ENCODE measurements around the gene RAB23. TPM values are rescaled to one million over a fixed set of nuclear protein-coding genes. Genes with fewer than 3 reads are reported as not detected.

Gene RAB23
- polyA plus RNA-seq, 1 donor from 2014 or later = 11.7 TPM

- H3K4me2 ChIP-seq (ENCODE audit: low read length) = peak overlapping the region; percentile 86
Observed at GRCh38 chr6:57221191-57221935, 744 bp downstream of the RAB23 start.

GRCh38 chr6:57220083-57220703 lies 1.9 kb downstream of the RAB23 start:
- Histone ChIP-seq H2AFZ (ENCODE audit: low read depth, low read length) (no peak overlapping the region), H3F3A (ENCODE audit: insufficient read depth, low read length, poor library complexity, severe bottlenecking) (no peaks in the 10 kb centered on the region), H4K20me1 (ENCODE audit: insufficient read depth) (no peaks in the 10 kb centered on the region), H3K27ac (ENCODE audit: low read length) (no peak overlapping the region), H3K9ac (ENCODE audit: low read length) (no peak overlapping the region), H3K9me3 (ENCODE audit: low read length) (no peaks in the 10 kb centered on the region), H3K79me2 (replicated peaks; ENCODE audit: insufficient read depth, low read length) (peaks cover 45% of the 10 kb centered on the region), H3K9me2 (ENCODE audit: insufficient read depth, low read length) (no peaks in the 10 kb centered on the region), H3K36me3 (ENCODE audit: insufficient read depth, low read length) (no peaks in the 10 kb centered on the region), H3K27me3 (ENCODE audit: insufficient read depth, low read depth, low read length) (no peaks in the 10 kb centered on the region), H3K4me3 (ENCODE audit: low read length) (peak overlapping the region; percentile 2), H3K4me2 (ENCODE audit: low read length) (no peak overlapping the region)
- TF ChIP-seq CTCF (IDR thresholded peaks at IDR 0.05; ENCODE audit: poor library complexity, severe bottlenecking) (no peak), TAF1 (IDR thresholded peaks at IDR 0.05; ENCODE audit: low read depth) (no peak), POLR2AphosphoS5 (IDR thresholded peaks at IDR 0.05) (no peak), EZH2 (IDR thresholded peaks at IDR 0.05; ENCODE audit: borderline replicate concordance, insufficient read depth, low read length, poor library complexity, severe bottlenecking) (no peak), MXI1 (conservative IDR thresholded peaks at IDR 0.05; ENCODE audit: poor library complexity, severe bottlenecking) (no peak), RAD21 (conservative IDR thresholded peaks at IDR 0.05) (no peak), EP300 (conservative IDR thresholded peaks at IDR 0.05; ENCODE audit: poor library complexity, severe bottlenecking) (no peak), SMC3 (conservative IDR thresholded peaks at IDR 0.05; ENCODE audit: poor library complexity) (no peak)
- TF ChIP-seq, protein P1, sequence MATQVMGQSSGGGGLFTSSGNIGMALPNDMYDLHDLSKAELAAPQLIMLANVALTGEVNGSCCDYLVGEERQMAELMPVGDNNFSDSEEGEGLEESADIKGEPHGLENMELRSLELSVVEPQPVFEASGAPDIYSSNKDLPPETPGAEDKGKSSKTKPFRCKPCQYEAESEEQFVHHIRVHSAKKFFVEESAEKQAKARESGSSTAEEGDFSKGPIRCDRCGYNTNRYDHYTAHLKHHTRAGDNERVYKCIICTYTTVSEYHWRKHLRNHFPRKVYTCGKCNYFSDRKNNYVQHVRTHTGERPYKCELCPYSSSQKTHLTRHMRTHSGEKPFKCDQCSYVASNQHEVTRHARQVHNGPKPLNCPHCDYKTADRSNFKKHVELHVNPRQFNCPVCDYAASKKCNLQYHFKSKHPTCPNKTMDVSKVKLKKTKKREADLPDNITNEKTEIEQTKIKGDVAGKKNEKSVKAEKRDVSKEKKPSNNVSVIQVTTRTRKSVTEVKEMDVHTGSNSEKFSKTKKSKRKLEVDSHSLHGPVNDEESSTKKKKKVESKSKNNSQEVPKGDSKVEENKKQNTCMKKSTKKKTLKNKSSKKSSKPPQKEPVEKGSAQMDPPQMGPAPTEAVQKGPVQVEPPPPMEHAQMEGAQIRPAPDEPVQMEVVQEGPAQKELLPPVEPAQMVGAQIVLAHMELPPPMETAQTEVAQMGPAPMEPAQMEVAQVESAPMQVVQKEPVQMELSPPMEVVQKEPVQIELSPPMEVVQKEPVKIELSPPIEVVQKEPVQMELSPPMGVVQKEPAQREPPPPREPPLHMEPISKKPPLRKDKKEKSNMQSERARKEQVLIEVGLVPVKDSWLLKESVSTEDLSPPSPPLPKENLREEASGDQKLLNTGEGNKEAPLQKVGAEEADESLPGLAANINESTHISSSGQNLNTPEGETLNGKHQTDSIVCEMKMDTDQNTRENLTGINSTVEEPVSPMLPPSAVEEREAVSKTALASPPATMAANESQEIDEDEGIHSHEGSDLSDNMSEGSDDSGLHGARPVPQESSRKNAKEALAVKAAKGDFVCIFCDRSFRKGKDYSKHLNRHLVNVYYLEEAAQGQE (IDR thresholded peaks at IDR 0.05; ENCODE audit: borderline replicate concordance) = no peak

More at GRCh38 chr6:57221191-57221935, 744 bp downstream of the RAB23 start:
- Histone ChIP-seq H3K9me2 (ENCODE audit: insufficient read depth, low read length) (no peaks in the 10 kb centered on the region), H2AFZ (ENCODE audit: low read depth, low read length) (peak overlapping the region; percentile 71), H3K9me3 (ENCODE audit: low read length) (no peaks in the 10 kb centered on the region), H4K20me1 (ENCODE audit: insufficient read depth) (no peaks in the 10 kb centered on the region), H3F3A (ENCODE audit: insufficient read depth, low read length, poor library complexity, severe bottlenecking) (no peaks in the 10 kb centered on the region), H3K36me3 (ENCODE audit: insufficient read depth, low read length) (no peaks in the 10 kb centered on the region), H3K9ac (ENCODE audit: low read length) (peak overlapping the region; percentile 67), H3K79me2 (replicated peaks; ENCODE audit: insufficient read depth, low read length) (peaks cover 39% of the 10 kb centered on the region), H3K27me3 (ENCODE audit: insufficient read depth, low read depth, low read length) (no peaks in the 10 kb centered on the region), H3K27ac (ENCODE audit: low read length) (peak overlapping the region; percentile 40), H3K4me3 (ENCODE audit: low read length) (peak overlapping the region; percentile 85)
- TF ChIP-seq TAF1 (IDR thresholded peaks at IDR 0.05; ENCODE audit: low read depth) = no peak
- TF ChIP-seq CTCF (IDR thresholded peaks at IDR 0.05; ENCODE audit: poor library complexity, severe bottlenecking) = peak; percentile 65
